B cell (primary cell): Measurements from ENCODE around the gene DGKE. TPM values are rescaled to one million over a fixed set of nuclear protein-coding genes. Genes with fewer than 3 reads are reported as not detected.

Experiments used
- ATAC-seq: fragments of 200-7000 bp; cut with Tn5 transposase; one replicate; pipeline ENCODE4 v1.10.0; 2021; ENCODE audit warnings: low read depth, mild to moderate bottlenecking, moderate number of reproducible peaks, moderate library complexity
- CTCF ChIA-PET: fragments of 350-600 bp; sonication (Branson Sonifier 250); formaldehyde crosslinking; loops from one replicate; lab custom pipeline; 2021; ENCODE audit warnings: antibody characterized with exemption, inconsistent platforms; lab: Charles Lee
- POLR2A ChIA-PET: fragments of 350-600 bp; sonication (Branson Sonifier 250); formaldehyde crosslinking; loops from one replicate; lab custom pipeline; 2021; ENCODE audit warnings: antibody characterized with exemption; lab: Charles Lee
- DNase-seq: peaks from one replicate; pipeline ENCODE4 v3.0.0; 2013
- H2AFZ ChIP-seq: 2 replicates; pipeline ENCODE4 v1.6.1; 2012; ENCODE audit warnings: mild to moderate bottlenecking, low read depth, low read length; ENCODE audit not compliant: insufficient read depth, poor library complexity, severe bottlenecking
- H3K27ac ChIP-seq, 2 donors: 1 replicate in 1 of 2; 2 replicates in 1 of 2; pipeline ENCODE4 v1.5.1; 2012 to 2013; ENCODE audit warnings: low read length in 2 of 2, mild to moderate bottlenecking in 2 of 2, moderate library complexity in 1 of 2
- H3K27me3 ChIP-seq, 4 experiments: fragments of 200-600 bp in 1 of 4; sonication (generic) in 1 of 4; replicated peaks in 1 of 4; 1 replicate in 2 of 4; 2 replicates in 2 of 4; pipeline versions ENCODE4 v1.6.1 to v1.7.0; 2013 to 2016; ENCODE audit warnings: low read length in 3 of 4, mild to moderate bottlenecking in 2 of 4, mixed read lengths in 1 of 4, moderate library complexity in 1 of 4; ENCODE audit not compliant: insufficient read depth in 4 of 4, control insufficient read depth in 3 of 4; ENCODE audit errors: control extremely low read depth in 1 of 4
- H3K36me3 ChIP-seq, 2 experiments: replicated peaks in 1 of 2; 1 replicate in 1 of 2; 2 replicates in 1 of 2; pipeline versions ENCODE4 v1.6.1 to v1.7.1; 2013; ENCODE audit warnings: low read length in 1 of 2; ENCODE audit not compliant: insufficient read depth in 2 of 2, control insufficient read depth in 1 of 2; ENCODE audit errors: control extremely low read depth in 1 of 2, extremely low read depth in 1 of 2
- H3K4me1 ChIP-seq, 2 donors: fragments of 200-600 bp in 1 of 2; sonication (generic) in 1 of 2; 1 replicate in 1 of 2; 2 replicates in 1 of 2; pipeline versions ENCODE4 v1.5.1 to v1.6.1; 2013 to 2017; ENCODE audit warnings: low read length in 2 of 2; ENCODE audit not compliant: control insufficient read depth in 2 of 2, insufficient read depth in 2 of 2
- H3K4me2 ChIP-seq: replicated peaks from 2 replicates; pipeline ENCODE3; 2012; ENCODE audit warnings: mild to moderate bottlenecking, low read depth, low read length; ENCODE audit not compliant: poor library complexity, severe bottlenecking
- H3K4me3 ChIP-seq, 5 experiments: fragments of 200-600 bp in 1 of 5; sonication (generic) in 1 of 5; 1 replicate in 3 of 5; 2 replicates in 2 of 5; pipeline versions ENCODE4 v1.5.1 to v1.7.0; 2011 to 2016; ENCODE audit warnings: low read length in 4 of 5, mild to moderate bottlenecking in 4 of 5, low read depth in 2 of 5, control low read depth in 1 of 5, moderate library complexity in 1 of 5; ENCODE audit not compliant: insufficient read depth in 1 of 5; ENCODE audit errors: control extremely low read depth in 1 of 5, extremely low read depth in 1 of 5
- H3K79me2 ChIP-seq: fragments of 200-600 bp; sonication (generic); one replicate; pipeline ENCODE4 v1.6.0; 2016; ENCODE audit warnings: low read length; ENCODE audit not compliant: control insufficient read depth, insufficient read depth
- H3K9ac ChIP-seq: fragments of 200-600 bp; sonication (generic); 2 replicates; pipeline ENCODE4 v1.6.1; 2017; ENCODE audit warnings: mild to moderate bottlenecking, low read length, moderate library complexity
- H3K9me3 ChIP-seq, 3 donors: one replicate each; pipeline versions ENCODE4 v1.6.1 to v1.7.1; 2013; ENCODE audit warnings: low read length in 2 of 3; ENCODE audit not compliant: control insufficient read depth in 2 of 3, insufficient read depth in 1 of 3; ENCODE audit errors: control extremely low read depth in 1 of 3
- H4K20me1 ChIP-seq: 2 replicates; pipeline ENCODE4 v1.6.0; 2012; ENCODE audit warnings: mild to moderate bottlenecking, low read length; ENCODE audit not compliant: insufficient read depth, control insufficient read depth, poor library complexity, severe bottlenecking
- H3K27ac Mint-ChIP-seq: one replicate; pipeline ENCODE4 v1.8.0; 2021; ENCODE audit warnings: mixed read lengths
- H3K27me3 Mint-ChIP-seq: one replicate; pipeline ENCODE4 v1.8.0; 2021; ENCODE audit warnings: mixed read lengths
- H3K4me1 Mint-ChIP-seq: one replicate; pipeline ENCODE4 v1.8.0; 2021; ENCODE audit warnings: mixed read lengths
- H3K4me3 Mint-ChIP-seq: one replicate; pipeline ENCODE4 v1.8.0; 2021; ENCODE audit warnings: mixed read lengths
- H3K9me3 Mint-ChIP-seq: one replicate; pipeline ENCODE4 v1.8.0; 2022; ENCODE audit warnings: mixed read lengths; ENCODE audit not compliant: insufficient read depth
- CTCF ChIP-seq: fragments of 200-600 bp; IDR thresholded peaks from one replicate; pipeline ENCODE4 v1.8.0; 2022; ENCODE audit warnings: antibody characterized with exemption, mild to moderate bottlenecking
- EZH2 ChIP-seq: IDR thresholded peaks from 2 replicates; pipeline ENCODE4 v1.6.1; 2012; ENCODE audit warnings: borderline replicate concordance, low read depth, mild to moderate bottlenecking, moderate library complexity, low read length; ENCODE audit not compliant: insufficient read depth, poor library complexity, severe bottlenecking
- WGBS: methylation state at CpG from one replicate; pipeline ENCODE4 v1.1.5; 2013; ENCODE audit warnings: missing lambda C conversion rate; ENCODE audit not compliant: insufficient coverage; 5-methylcytosine and 5-hydroxymethylcytosine counted together
- intact Hi-C: fragments of 100-400 bp; cut with micrococcal nuclease; formaldehyde crosslinking; loops from one replicate; pipeline ENCODE4 v1.10.0; 2022
- polyA plus RNA-seq: library from polyadenylated mRNA; depleted of rRNA; stranded (reverse); fragments of >200 nt; gene quantifications from 2 replicates; pipeline ENCODE4 v1.2.3, GENCODE V29; 2012
- total RNA-seq, 2 donors: library from RNA; stranded (reverse); fragments of 120-200 nt in 1 of 2; gene quantifications; 1 replicate in 1 of 2; 2 replicates in 1 of 2; pipeline versions ENCODE4 v1.2.3 to v1.2.4, GENCODE V29; 2013 to 2022

Gene DGKE
- total and polyA plus RNA-seq, 2 donors (not counting 1 experiment from before 2014, with no cell fraction given) = 8.9 to 28.1 TPM

DNA sequence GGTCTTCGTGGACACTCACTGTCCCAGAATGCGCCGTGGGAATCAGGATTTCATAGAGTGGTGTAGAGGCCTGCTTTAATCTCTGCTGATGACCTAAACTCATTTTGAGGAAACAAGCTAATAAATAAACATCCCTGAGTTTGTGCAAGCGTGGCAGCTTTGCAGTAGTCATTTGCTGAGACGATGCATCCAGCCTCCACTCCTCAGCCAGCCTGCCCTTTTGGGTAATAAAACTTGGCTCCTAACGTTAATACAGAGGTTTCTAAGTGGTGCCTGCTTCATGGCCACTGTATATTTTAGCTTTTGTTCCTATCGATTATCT lies 1.3 kb downstream of the DGKE start:
- H3K9me3 ChIP-seq = no peaks in the 10 kb centered on the region
- WGBS = 63% methylated on average over 5 of the region's 7 CpGs
- H3K4me1 ChIP-seq = peaks cover 21 to 24% of the 10 kb centered on the region in 2 donors
- TF ChIP-seq EZH2 (no peak), CTCF (no peak)
- DNase-seq = no peak
- H3K9ac ChIP-seq = peak overlapping the region; percentile 85
- H3K4me2 ChIP-seq = peak overlapping the region; percentile 93
- intact Hi-C loops = loop anchor here (10.0 kb wide), 1 partner anchor 1250 kb away; the partner anchor contains the start of gene DYNLL2
- peaks cover 19% of the 10 kb centered on the region for H4K20me1 ChIP-seq
- no peak overlapping the region for H3K27ac ChIP-seq
- H3K27me3 ChIP-seq = no peaks in the 10 kb centered on the region
- ChIA-PET CTCF (interaction anchor here (1.0 to 6.1 kb wide), 4 partner anchors 17 to 104 kb away, joined by 3 to 37 read pairs (median 6); partner anchors contain the start of gene TRIM25), POLR2A (interaction anchor here (0.6 kb wide), 1 partner anchor 62 kb away, joined by 6 read pairs; no protein-coding TSS in a partner anchor)
- H3K9me3 Mint-ChIP-seq = no peaks in the 10 kb centered on the region
- H3K27ac Mint-ChIP-seq = peak overlapping the region; percentile 93
- peaks cover 0 to 4% of the 10 kb centered on the region in 2 experiments for H3K36me3 ChIP-seq
- peaks cover 42% of the 10 kb centered on the region for H3K4me1 Mint-ChIP-seq
- ATAC-seq = no peak
- H2AFZ ChIP-seq = peak overlapping the region; percentile 95
- peak overlapping the region; percentile 95 for H3K4me3 Mint-ChIP-seq
- H3K4me3 ChIP-seq = peak overlapping the region in 4 of 5 experiments; percentile 26 to 86 (median 81)
- H3K27me3 Mint-ChIP-seq = no peaks in the 10 kb centered on the region
- peaks cover 24% of the 10 kb centered on the region for H3K79me2 ChIP-seq

- Histone ChIP-seq H3K4me1 (peaks cover 9 to 10% of the 10 kb centered on the region in 2 donors), H3K9me3 (no peaks in the 10 kb centered on the region)
- CTCF ChIA-PET = interaction anchor here (1.2 kb wide), 1 partner anchor 19 kb away, joined by 5 read pairs; no protein-coding TSS in a partner anchor
Measured at GRCh38 chr17:56838687-56839086, 4.7 kb downstream of the DGKE start.

More at GRCh38 chr17:56838687-56839086, 4.7 kb downstream of the DGKE start:
- H3K4me3 ChIP-seq = no peak overlapping the region
- ATAC-seq (no peak), DNase-seq (no peak)
- H3K9me3 Mint-ChIP-seq = no peaks in the 10 kb centered on the region
- H2AFZ ChIP-seq = no peak overlapping the region
- peaks cover 19% of the 10 kb centered on the region for H3K4me1 Mint-ChIP-seq
- H3K79me2 ChIP-seq = peaks cover 20% of the 10 kb centered on the region
- TF ChIP-seq CTCF = no peak
- TF ChIP-seq EZH2 = no peak
- H3K9ac ChIP-seq = no peak overlapping the region
- POLR2A ChIA-PET = no interaction called here
- no peak overlapping the region for H3K4me3 Mint-ChIP-seq
- no peaks in the 10 kb centered on the region for H3K27me3 ChIP-seq
- no peak overlapping the region for H3K27ac Mint-ChIP-seq
- intact Hi-C loops = loop anchor here (10.0 kb wide), 1 partner anchor 1246 kb away; the partner anchor contains the start of gene DYNLL2
- no peak overlapping the region for H3K4me2 ChIP-seq
- no peaks in the 10 kb centered on the region for H4K20me1 ChIP-seq
- no peak overlapping the region for H3K27ac ChIP-seq
- H3K27me3 Mint-ChIP-seq = no peaks in the 10 kb centered on the region
- H3K36me3 ChIP-seq = peaks cover 0 to 7% of the 10 kb centered on the region in 2 experiments
- no CpG with 5 or more reads among the region's 3 CpGs for WGBS
